ENCODE data around the gene CSTPP1.

- TF ChIP-seq POLR2AphosphoS5 (IDR thresholded peaks at IDR 0.05; ENCODE audit: low read depth) = no peak
- TF ChIP-seq CTCF (IDR thresholded peaks at IDR 0.05; ENCODE audit: insufficient read depth, low read length) = no peak
Observed at GRCh38 chr11:46918083-46918787, 18.3 kb upstream of the CSTPP1 start, which contains the start of gene LRP4.

Measured in HL-60 (cell line).